Measurements from ENCODE around the gene YWHAH. TPM values are rescaled to one million over a fixed set of nuclear protein-coding genes. Genes with fewer than 3 reads are reported as not detected.

YWHAH gene
- total RNA-seq: 157 and 169 TPM in 2 replicates

DNA sequence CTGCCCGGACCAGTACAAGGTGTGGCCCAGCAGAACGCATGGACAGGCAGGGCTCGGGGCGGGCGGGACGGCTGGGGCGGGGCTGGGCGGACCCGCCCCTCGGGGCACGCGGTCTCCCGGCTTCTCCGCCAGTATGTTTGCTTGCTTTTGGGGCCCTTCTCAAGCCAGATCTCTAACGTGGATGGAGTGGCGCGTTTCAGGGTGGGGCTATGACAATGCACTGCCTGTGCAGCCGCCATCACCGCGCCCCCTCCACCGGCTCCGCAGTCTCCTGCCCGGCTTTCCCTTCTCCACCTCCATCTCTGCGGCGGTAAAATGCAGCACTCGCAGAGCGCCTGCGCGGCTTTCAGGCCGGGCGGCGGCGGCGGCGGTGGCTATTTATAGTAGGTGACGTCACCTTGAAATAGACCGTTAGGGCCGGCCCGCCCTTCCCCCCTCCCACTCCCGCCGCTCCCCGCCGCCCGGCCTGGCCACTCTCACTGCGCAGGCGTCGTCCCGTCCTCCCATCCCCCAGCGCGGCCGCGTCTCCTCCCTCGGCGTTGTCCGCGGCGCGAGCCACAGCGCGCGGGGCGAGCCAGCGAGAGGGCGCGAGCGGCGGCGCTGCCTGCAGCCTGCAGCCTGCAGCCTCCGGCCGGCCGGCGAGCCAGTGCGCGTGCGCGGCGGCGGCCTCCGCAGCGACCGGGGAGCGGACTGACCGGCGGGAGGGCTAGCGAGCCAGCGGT lies at the start of gene YWHAH:
Gene YWHAH, plus strand, starts transcription at position 558 of the 722 bp plus-strand sequence. CDS start 199 bp downstream, outside the sequence.

Small RNA genes within 50 kb of the gene (small RNA-seq; reads per million reads assigned to genes)
- gene RN7SL305P: not detected

Other genes with a start within 250 kb of the YWHAH start
- 28.4 and 29.1 TPM in 2 replicates for gene PRR14L, start 194.4 kb upstream of the YWHAH start, total RNA-seq
- 16.7 and 17.2 TPM in 2 replicates for gene DEPDC5, start 190.5 kb upstream of the YWHAH start, total RNA-seq
- gene SLC5A1, start 98.7 kb downstream of the YWHAH start, total RNA-seq: not detected in 2 replicates
- not detected in 2 replicates for gene C22orf42, start 214.8 kb downstream of the YWHAH start, total RNA-seq